ENCODE measurements around the gene POU2AF1.

GRCh38 chr11:111426617-111427016, 47.5 kb upstream of the POU2AF1 start:
- TF ChIP-seq ARNT (IDR thresholded peaks at IDR 0.05) (no peak), FOXK2 (IDR thresholded peaks at IDR 0.05) (no peak)

All from HEK293T (cell line).